ENCODE data around the gene CCL17. TPM values are rescaled to one million over a fixed set of nuclear protein-coding genes. Genes with fewer than 3 reads are reported as not detected.
A peak's percentile ranks its signal among the peaks of the same experiment; 100 is the strongest.
"Not testable (repeated sequence)": the region's sequence is repeated elsewhere in the genome, so short reads cannot be mapped to it uniquely, and the experiment has no call there.

The CCL17 gene
- polyA plus RNA-seq, 4 donors: 0.41 to 0.56 TPM; not detected in 2

GRCh38 chr16:57427824-57428223 lies 23.3 kb downstream of the CCL17 start:
- no peak for DNase-seq (ENCODE audit: low read depth in 4 of 4, low spot score in 3 of 4)

GRCh38 chr16:57430955-57431354 lies 26.4 kb downstream of the CCL17 start:
- DNase-seq (ENCODE audit: low read depth in 4 of 4, low spot score in 3 of 4): no peak

- no peak for DNase-seq (ENCODE audit: low read depth in 4 of 4, low spot score in 3 of 4)
These were observed 27.9 kb downstream of the CCL17 start for GRCh38 chr16:57432505-57432904.

- no peak for DNase-seq (ENCODE audit: low read depth in 4 of 4, low spot score in 3 of 4)
These were observed 28.4 kb downstream of the CCL17 start for GRCh38 chr16:57432989-57433388.

GRCh38 chr16:57434003-57434402 lies 29.4 kb downstream of the CCL17 start:
- no peak for DNase-seq (ENCODE audit: low read depth in 4 of 4, low spot score in 3 of 4)

GRCh38 chr16:57435838-57436237 lies 31.3 kb downstream of the CCL17 start:
- DNase-seq (ENCODE audit: low read depth in 4 of 4, low spot score in 3 of 4): no peak

- DNase-seq (ENCODE audit: low read depth in 4 of 4, low spot score in 3 of 4): not testable (repeated sequence)
These were observed 35.4 kb downstream of the CCL17 start for GRCh38 chr16:57439947-57440346.

GRCh38 chr16:57440551-57440950 lies 36.0 kb downstream of the CCL17 start:
- DNase-seq (ENCODE audit: low read depth in 4 of 4, low spot score in 3 of 4): not testable (repeated sequence)

GRCh38 chr16:57444711-57445110 lies 40.1 kb downstream of the CCL17 start:
- DNase-seq (ENCODE audit: low read depth in 4 of 4, low spot score in 3 of 4): no peak

- DNase-seq (ENCODE audit: low read depth in 4 of 4, low spot score in 3 of 4): no peak
These were observed 40.9 kb downstream of the CCL17 start for GRCh38 chr16:57445510-57445909.

GRCh38 chr16:57446531-57447185 lies 42.1 kb downstream of the CCL17 start:
- no peak for DNase-seq (ENCODE audit: low read depth in 4 of 4, low spot score in 3 of 4)

GRCh38 chr16:57447186-57447962 lies 42.8 kb downstream of the CCL17 start, which contains the start of the genes CIAPIN1 and COQ9:
Gene CIAPIN1 (minus strand): TSS chr16:57447385. CDS start chr16:57440928, 6,457 bp downstream.
Gene COQ9 (plus strand): TSS chr16:57447479. CDS start chr16:57447506, 27 bp downstream.
- DNase-seq (ENCODE audit: low read depth in 4 of 4, low spot score in 3 of 4): peak; percentile 85 to 91 (median 87)

GRCh38 chr16:57452021-57452420 lies 47.5 kb downstream of the CCL17 start:
- DNase-seq (ENCODE audit: low read depth in 4 of 4, low spot score in 3 of 4): no peak

- peak in 3 of 4 donors; percentile 72 to 73 (median 73) for DNase-seq (ENCODE audit: low read depth in 4 of 4, low spot score in 3 of 4)
These were observed 57.8 kb downstream of the CCL17 start, which contains the start of gene POLR2C for GRCh38 chr16:57462209-57462977. Gene POLR2C (plus strand): TSS chr16:57462679. CDS start chr16:57462725, 46 bp downstream.

GRCh38 chr16:57462978-57463362 lies 58.4 kb downstream of the CCL17 start:
- DNase-seq (ENCODE audit: low read depth in 4 of 4, low spot score in 3 of 4): no peak

GRCh38 chr16:57464523-57464922 lies 60.0 kb downstream of the CCL17 start:
- DNase-seq (ENCODE audit: low read depth in 4 of 4, low spot score in 3 of 4): no peak

Other genes with a start within 250 kb of the CCL17 start
- 100 to 1,000 TPM in 3 of 4 donors, 10 to 100 TPM in 1; 78.3 to 124 (median 120) TPM for gene PSME3IP1, start 218.7 kb upstream of the CCL17 start, polyA plus RNA-seq (ENCODE audit: insufficient read length in 4 of 4)
- gene RSPRY1, start 218.4 kb upstream of the CCL17 start, polyA plus RNA-seq (ENCODE audit: insufficient read length in 4 of 4): 10 to 100 TPM; 36.0 to 52.2 (median 48.9) TPM
- 100 to 1,000 TPM in 1 of 4 donors, 10 to 100 TPM in 3; 68.2 to 101 (median 87.3) TPM for gene ARL2BP, start 159.5 kb upstream of the CCL17 start, polyA plus RNA-seq (ENCODE audit: insufficient read length in 4 of 4)
- 10 to 100 TPM in 3 of 4 donors, 1 to 10 TPM in 1; 2.0 to 31.9 (median 17.8) TPM for gene PLLP, start 120.1 kb upstream of the CCL17 start, polyA plus RNA-seq (ENCODE audit: insufficient read length in 4 of 4)
- gene CCL22, start 46.0 kb upstream of the CCL17 start, polyA plus RNA-seq (ENCODE audit: insufficient read length in 4 of 4): under 1 TPM; 0.04 to 0.15 (median 0.11) TPM
- gene CX3CL1, start 32.3 kb upstream of the CCL17 start, polyA plus RNA-seq (ENCODE audit: insufficient read length in 4 of 4): 10 to 100 TPM; 12.6 to 34.7 (median 28.4) TPM
- gene CIAPIN1, start 42.6 kb downstream of the CCL17 start, polyA plus RNA-seq (ENCODE audit: insufficient read length in 4 of 4): 10 to 100 TPM; 52.6 to 96.9 (median 90.0) TPM
- gene COQ9, start 42.7 kb downstream of the CCL17 start, polyA plus RNA-seq (ENCODE audit: insufficient read length in 4 of 4): 100 to 1,000 TPM in 1 of 4 donors, 10 to 100 TPM in 3; 41.2 to 113 (median 89.9) TPM
- 10 to 100 TPM; 69.6 to 89.1 (median 82.8) TPM for gene POLR2C, start 57.9 kb downstream of the CCL17 start, polyA plus RNA-seq (ENCODE audit: insufficient read length in 4 of 4)
- gene DOK4, start 81.7 kb downstream of the CCL17 start, polyA plus RNA-seq (ENCODE audit: insufficient read length in 4 of 4): 10 to 100 TPM; 23.8 to 37.8 (median 28.2) TPM
- gene CCDC102A, start 131.8 kb downstream of the CCL17 start, polyA plus RNA-seq (ENCODE audit: insufficient read length in 4 of 4): 10 to 100 TPM; 13.4 to 33.7 (median 18.6) TPM
- 1 to 10 TPM in 2 of 4 donors, under 1 TPM in 2; 0.34 to 1.3 (median 1.1) TPM for gene ADGRG5, start 137.9 kb downstream of the CCL17 start, polyA plus RNA-seq (ENCODE audit: insufficient read length in 4 of 4)
- gene ADGRG1, start 223.9 kb downstream of the CCL17 start, polyA plus RNA-seq (ENCODE audit: insufficient read length in 4 of 4): 10 to 100 TPM in 3 of 4 donors, 1 to 10 TPM in 1; 5.1 to 87.7 (median 80.1) TPM